Neutrophil (primary cell): ENCODE measurements around the gene RNU6-1.

Experiments
- H3K27ac ChIP-seq: fragments of 200-600 bp; sonication (generic); 2 replicates; pipeline ENCODE4 v1.5.1; 2016; ENCODE audit warnings: mild to moderate bottlenecking, moderate library complexity
- H3K27me3 ChIP-seq: fragments of 200-600 bp; sonication (generic); 2 replicates; pipeline ENCODE4 v1.6.0; 2016; ENCODE audit warnings: mild to moderate bottlenecking
- H3K36me3 ChIP-seq: fragments of 200-600 bp; sonication (generic); 2 replicates; pipeline ENCODE4 v1.5.1; 2017
- H3K4me1 ChIP-seq, 2 experiments: fragments of 200-600 bp in 1 of 2; sonication (generic) in 1 of 2; 1 replicate in 1 of 2; 2 replicates in 1 of 2; pipeline versions ENCODE4 v1.5.1 to v1.6.1; 2013 to 2016; ENCODE audit warnings: low read depth in 1 of 2, low read length in 1 of 2, mild to moderate bottlenecking in 1 of 2, moderate library complexity in 1 of 2; ENCODE audit not compliant: control insufficient read depth in 1 of 2, insufficient read depth in 1 of 2
- H3K4me3 ChIP-seq, 2 experiments: fragments of 200-600 bp in 1 of 2; sonication (generic) in 1 of 2; 1 replicate in 1 of 2; 2 replicates in 1 of 2; pipeline ENCODE4 v1.5.1; 2013 to 2016; ENCODE audit warnings: low read depth in 1 of 2, low read length in 1 of 2, mild to moderate bottlenecking in 1 of 2, moderate library complexity in 1 of 2
- H3K9me3 ChIP-seq: fragments of 200-600 bp; sonication (generic); 2 replicates; pipeline ENCODE4 v1.5.1; 2016
- CTCF ChIP-seq: fragments of 200-600 bp; sonication (generic); IDR thresholded peaks from 2 replicates; pipeline ENCODE4 v1.5.1; 2016; ENCODE audit warnings: antibody characterized with exemption

RNU6-1 gene

DNA sequence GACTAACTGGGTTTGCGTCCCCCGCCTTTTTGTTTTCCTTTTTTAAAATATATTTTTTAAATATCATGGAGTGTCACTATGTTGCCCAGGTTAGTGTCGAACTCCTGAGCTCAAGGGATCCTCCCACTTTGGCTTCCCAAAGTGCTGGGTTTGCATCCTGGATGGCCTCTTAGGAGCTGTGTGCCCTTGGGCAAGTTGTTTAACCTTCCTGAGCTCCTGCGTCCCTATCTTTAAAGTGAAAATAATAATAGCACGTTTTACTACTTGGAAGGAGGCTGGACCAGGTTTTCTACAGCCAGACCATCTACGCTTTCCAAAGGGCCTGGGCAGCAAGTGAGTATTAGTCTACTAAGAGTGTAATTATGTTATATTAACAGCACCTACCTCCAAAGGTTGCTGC is 44.2 kb upstream of the RNU6-1 start:
- Histone ChIP-seq H3K27ac (peak overlapping the region; percentile 23), H3K9me3 (no peaks in the 10 kb centered on the region), H3K4me3 (peak overlapping the region; percentile 53 to 73), H3K27me3 (no peaks in the 10 kb centered on the region), H3K4me1 (peaks cover 62 to 63% of the 10 kb centered on the region in 2 experiments), H3K36me3 (no peaks in the 10 kb centered on the region)
- no peak for TF ChIP-seq CTCF

DNA sequence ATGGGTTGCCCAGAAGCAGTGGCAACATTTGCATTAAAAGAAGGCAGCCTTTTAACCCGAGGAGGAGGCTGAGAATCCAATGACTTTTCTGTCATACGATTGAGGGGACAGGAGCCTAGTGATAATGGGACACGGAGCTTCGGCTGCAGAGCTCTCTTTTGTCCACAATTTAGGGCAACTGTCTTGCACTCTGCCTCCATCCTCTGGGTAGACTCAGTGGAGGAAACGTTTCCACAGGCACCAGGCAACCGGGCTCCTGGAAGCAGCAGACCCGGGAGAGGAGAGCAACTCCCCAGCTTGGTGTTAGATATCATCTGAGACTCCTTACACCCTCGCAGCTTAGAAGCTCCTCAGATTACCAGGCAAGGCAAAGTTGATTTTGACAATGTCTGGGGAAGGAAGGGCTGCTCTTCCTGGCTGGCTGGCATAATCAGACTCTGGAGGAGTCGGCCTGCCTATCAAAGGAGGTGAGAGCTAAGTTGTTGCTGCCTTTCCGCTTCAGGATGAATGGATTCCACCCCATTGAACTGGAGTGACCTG is 43.5 kb upstream of the RNU6-1 start:
- Histone ChIP-seq H3K27ac (peak overlapping the region; percentile 77), H3K36me3 (no peaks in the 10 kb centered on the region), H3K4me3 (no peak overlapping the region), H3K4me1 (peaks cover 66 to 70% of the 10 kb centered on the region in 2 experiments), H3K9me3 (no peaks in the 10 kb centered on the region), H3K27me3 (no peaks in the 10 kb centered on the region)
- TF ChIP-seq CTCF: no peak

DNA sequence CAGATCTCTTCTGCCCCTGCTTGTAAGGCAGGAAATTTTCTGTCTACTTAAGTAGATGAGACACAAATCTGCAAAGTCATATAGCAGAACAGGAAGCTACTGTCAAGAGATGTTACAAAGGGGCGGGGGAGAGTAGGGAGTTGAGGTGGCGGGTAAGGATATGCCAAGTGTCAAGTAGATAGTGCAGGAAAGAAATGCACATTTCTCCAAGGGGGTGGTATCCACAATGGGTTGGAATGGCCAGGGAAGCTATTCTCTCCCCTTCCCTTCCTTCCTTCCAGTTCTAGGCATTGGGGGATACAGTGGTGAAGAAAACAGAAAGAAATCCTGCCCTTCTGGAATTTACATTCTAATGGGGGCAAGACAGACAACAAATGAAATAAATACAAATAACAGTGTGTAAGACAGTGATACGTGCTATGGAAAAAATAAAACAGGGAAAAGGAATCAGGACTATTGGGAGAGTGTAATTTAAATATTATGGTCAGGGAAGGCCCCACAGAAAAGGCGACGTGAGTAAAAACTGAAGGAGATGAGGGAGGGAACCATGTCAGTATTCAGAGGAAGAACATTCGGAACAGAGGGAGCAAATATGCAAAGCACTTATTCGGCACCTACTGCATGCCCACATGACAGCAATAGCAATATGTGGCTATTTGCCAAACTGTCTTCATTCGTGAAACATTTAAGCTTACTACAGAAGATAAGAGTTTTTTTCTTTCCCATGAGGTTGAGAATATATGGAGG is 42.8 kb upstream of the RNU6-1 start:
- no peaks in the 10 kb centered on the region for H3K36me3 ChIP-seq
- H3K4me1 ChIP-seq: peaks cover 66 to 71% of the 10 kb centered on the region in 2 experiments
- no peak for TF ChIP-seq CTCF
- peak overlapping the region; percentile 77 for H3K27ac ChIP-seq
- no peak overlapping the region for H3K4me3 ChIP-seq
- no peaks in the 10 kb centered on the region for H3K9me3 ChIP-seq
- H3K27me3 ChIP-seq: no peaks in the 10 kb centered on the region

- Histone ChIP-seq H3K4me3 (peak overlapping the region in 1 of 2 experiments; percentile 24), H3K27me3 (no peaks in the 10 kb centered on the region), H3K9me3 (no peaks in the 10 kb centered on the region), H3K36me3 (no peaks in the 10 kb centered on the region), H3K27ac (peak overlapping the region; percentile 77), H3K4me1 (peaks cover 66 to 71% of the 10 kb centered on the region in 2 experiments)
- no peak for TF ChIP-seq CTCF
Observed at GRCh38 chr15:67880651-67881182, 40.9 kb upstream of the RNU6-1 start.

GRCh38 chr15:67879440-67880129 is 39.7 kb upstream of the RNU6-1 start:
- Histone ChIP-seq H3K9me3 (no peaks in the 10 kb centered on the region), H3K27ac (peak overlapping the region; percentile 77)

More at GRCh38 chr15:67879440-67880129, 39.7 kb upstream of the RNU6-1 start:
- TF ChIP-seq CTCF: no peak
- peaks cover 60 to 63% of the 10 kb centered on the region in 2 experiments for H3K4me1 ChIP-seq
- peak overlapping the region in 1 of 2 experiments; percentile 24 for H3K4me3 ChIP-seq
- no peaks in the 10 kb centered on the region for H3K36me3 ChIP-seq
- no peaks in the 10 kb centered on the region for H3K27me3 ChIP-seq
